ENCODE data around the gene TMEM255B.

TMEM255B gene

DNA sequence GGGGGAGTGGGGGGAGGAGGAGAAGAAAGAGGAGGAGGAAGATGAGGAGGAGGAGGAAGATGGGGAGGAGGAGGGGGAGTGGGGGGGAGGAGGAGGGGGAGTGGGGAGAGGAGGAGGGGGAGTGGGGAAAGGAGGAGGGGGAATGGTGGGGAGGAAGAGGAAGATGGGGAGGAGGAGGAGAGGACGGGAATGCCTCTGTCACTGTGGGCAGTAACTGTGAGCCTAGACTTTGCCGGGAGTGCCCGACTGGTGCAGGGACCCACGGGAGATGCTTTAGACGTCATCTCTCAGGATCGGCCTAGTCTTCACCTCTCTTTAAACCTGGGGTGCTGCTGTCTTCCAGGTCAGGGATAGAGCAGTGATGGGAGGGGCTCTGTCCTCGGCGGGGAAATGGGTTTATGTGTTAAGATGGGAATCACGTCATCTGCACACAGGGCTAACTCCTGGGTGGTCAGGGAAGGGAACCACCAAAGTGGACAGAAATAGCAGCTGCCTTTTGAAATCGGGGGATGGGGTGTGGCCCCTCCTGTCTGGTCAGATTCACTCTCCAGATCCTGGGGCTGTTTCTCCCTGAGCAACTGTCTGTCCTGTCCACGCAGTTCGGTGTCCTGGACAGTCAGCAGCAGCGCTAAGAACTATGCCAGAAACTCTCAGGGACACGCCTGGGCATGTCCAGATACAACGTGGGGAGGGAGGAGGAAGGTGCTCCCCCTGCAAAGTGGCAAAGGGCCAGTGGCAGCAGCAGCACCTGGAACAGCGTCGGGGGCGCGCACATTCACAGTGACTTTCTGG lies 77.9 kb downstream of the TMEM255B start:
- Mint-ChIP-seq H3K36me3 (ENCODE audit: low read depth) (no peaks in the 10 kb centered on the region), H3K27ac (peak overlapping the region; percentile 35 to 90 (median 88)), H3K27me3 (ENCODE audit: low read depth) (peaks cover 10% of the 10 kb centered on the region), H3K4me3 (no peak overlapping the region), H3K9me3 (no peaks in the 10 kb centered on the region), H3K4me1 (peaks cover 20% of the 10 kb centered on the region)
- TF ChIP-seq, protein P1, sequence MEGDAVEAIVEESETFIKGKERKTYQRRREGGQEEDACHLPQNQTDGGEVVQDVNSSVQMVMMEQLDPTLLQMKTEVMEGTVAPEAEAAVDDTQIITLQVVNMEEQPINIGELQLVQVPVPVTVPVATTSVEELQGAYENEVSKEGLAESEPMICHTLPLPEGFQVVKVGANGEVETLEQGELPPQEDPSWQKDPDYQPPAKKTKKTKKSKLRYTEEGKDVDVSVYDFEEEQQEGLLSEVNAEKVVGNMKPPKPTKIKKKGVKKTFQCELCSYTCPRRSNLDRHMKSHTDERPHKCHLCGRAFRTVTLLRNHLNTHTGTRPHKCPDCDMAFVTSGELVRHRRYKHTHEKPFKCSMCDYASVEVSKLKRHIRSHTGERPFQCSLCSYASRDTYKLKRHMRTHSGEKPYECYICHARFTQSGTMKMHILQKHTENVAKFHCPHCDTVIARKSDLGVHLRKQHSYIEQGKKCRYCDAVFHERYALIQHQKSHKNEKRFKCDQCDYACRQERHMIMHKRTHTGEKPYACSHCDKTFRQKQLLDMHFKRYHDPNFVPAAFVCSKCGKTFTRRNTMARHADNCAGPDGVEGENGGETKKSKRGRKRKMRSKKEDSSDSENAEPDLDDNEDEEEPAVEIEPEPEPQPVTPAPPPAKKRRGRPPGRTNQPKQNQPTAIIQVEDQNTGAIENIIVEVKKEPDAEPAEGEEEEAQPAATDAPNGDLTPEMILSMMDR (IDR thresholded peaks at IDR 0.05; ENCODE audit: unreplicated experiment in 3 of 3): no peak

DNA sequence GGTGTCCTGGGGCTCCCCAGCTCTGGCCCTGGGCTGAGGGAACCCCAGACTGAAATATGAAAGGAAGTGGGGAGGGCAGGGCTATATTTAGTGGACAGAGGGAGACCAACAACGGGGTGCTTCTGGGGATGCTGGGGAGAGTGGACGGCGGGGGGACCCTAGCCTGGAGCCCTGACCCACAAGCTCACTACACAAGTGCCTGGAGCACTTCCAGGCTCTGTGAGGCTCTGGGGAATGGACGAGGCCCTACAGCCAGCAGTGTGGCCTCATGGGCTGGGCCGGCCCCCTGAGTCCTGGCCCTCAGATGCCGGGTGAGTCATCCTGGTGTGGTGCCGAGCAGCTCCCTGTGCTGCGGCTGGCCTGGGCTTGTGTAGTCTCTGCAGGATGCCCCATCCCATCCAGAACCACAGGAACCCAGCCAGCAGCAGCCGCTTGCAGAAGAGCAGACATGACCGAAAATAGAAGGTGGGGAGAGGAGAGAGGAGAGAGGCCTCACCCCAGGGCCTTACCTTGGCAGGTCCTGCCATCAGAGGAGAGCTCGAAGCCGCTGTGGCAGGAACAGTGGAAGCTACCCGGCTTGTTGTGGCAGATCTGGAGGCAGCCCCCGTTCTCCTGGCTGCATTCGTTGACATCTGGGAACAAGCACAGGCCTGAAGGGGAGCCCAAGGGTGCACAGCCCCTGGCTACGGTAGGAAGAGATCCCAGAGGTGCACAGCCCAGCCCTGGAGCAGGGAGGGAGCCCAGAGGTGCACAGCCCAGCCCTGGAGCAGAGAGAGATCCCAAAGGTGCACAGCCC lies 78.7 kb downstream of the TMEM255B start:
- TF ChIP-seq, protein P1 (IDR thresholded peaks at IDR 0.05; ENCODE audit: unreplicated experiment in 3 of 3): no peak
- H3K9me3 Mint-ChIP-seq: no peaks in the 10 kb centered on the region
- no peaks in the 10 kb centered on the region for H3K36me3 Mint-ChIP-seq (ENCODE audit: low read depth)
- H3K4me1 Mint-ChIP-seq: peaks cover 23% of the 10 kb centered on the region
- peak overlapping the region in 2 of 3 experiments; percentile 88 to 90 for H3K27ac Mint-ChIP-seq
- H3K4me3 Mint-ChIP-seq: peak overlapping the region in 1 of 3 experiments; percentile 44
- H3K27me3 Mint-ChIP-seq (ENCODE audit: low read depth): peaks cover 10% of the 10 kb centered on the region

DNA sequence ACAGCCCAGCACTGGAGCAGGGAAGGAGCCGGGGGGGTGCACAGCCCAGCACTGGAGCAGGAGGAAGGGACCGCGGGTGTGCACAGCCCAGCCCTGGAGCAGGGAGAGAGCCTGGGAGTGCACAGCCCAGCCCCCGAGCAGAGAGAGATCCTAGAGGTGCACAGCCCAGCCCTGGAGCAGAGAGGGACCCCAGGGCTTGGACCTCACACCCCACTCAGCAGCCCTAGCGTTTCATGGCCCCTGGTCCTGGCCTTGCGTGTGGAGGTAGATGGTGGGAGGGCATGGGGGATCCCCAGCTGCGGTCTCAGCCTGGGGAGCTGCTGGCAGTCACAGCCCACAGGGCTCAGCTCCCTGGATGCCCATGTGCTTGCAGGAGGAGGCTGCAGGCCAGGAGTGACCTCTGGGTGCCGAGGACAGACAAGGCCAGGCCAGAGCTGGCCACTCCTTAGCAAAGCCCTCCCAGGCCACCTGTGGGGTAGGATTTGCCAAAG lies 79.7 kb downstream of the TMEM255B start:
- H3K4me1 Mint-ChIP-seq: peaks cover 23% of the 10 kb centered on the region
- H3K9me3 Mint-ChIP-seq: no peaks in the 10 kb centered on the region
- no peaks in the 10 kb centered on the region for H3K36me3 Mint-ChIP-seq (ENCODE audit: low read depth)
- peaks cover 10% of the 10 kb centered on the region for H3K27me3 Mint-ChIP-seq (ENCODE audit: low read depth)
- no peak overlapping the region for H3K27ac Mint-ChIP-seq
- H3K4me3 Mint-ChIP-seq: no peak overlapping the region
- TF ChIP-seq, protein P1 (IDR thresholded peaks at IDR 0.05; ENCODE audit: unreplicated experiment in 3 of 3): no peak

DNA sequence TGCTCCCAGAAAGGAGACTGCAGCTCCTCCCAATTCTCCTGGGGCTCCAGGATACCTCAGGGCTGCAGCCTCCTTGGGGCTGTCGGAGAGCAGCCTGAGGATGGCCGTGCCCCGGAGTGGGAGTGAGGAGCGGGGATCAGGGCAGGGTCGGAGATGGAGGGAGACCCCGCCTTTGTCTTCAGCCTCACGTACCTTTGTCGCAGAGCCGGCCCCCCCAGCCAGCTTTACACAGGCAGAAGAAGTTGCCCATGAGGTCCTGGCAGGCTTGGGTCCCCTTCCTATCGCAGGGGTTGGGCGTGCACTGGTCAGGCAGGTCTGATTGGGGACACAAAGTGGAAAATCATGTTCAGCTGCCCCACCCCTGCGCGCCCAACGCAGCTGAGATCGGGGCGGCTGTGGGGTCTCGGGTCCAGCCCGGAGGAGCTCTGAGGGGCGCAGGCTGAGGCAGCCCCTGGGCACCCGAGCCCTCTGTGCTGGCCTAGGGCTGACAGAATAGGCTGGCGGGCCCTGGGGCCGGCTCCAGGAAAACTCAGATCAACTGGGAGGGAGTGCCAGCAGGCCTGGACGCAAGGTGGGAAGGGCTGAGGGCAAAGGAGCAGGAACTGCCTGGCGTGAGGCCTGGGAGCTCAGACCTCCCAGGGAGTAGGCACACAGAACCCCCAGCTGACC lies 80.6 kb downstream of the TMEM255B start:
- no peaks in the 10 kb centered on the region for H3K9me3 Mint-ChIP-seq
- H3K27ac Mint-ChIP-seq: no peak overlapping the region
- H3K4me1 Mint-ChIP-seq: peaks cover 30% of the 10 kb centered on the region
- no peak overlapping the region for H3K4me3 Mint-ChIP-seq
- TF ChIP-seq, protein P1 (IDR thresholded peaks at IDR 0.05; ENCODE audit: unreplicated experiment in 3 of 3): no peak
- H3K36me3 Mint-ChIP-seq (ENCODE audit: low read depth): no peaks in the 10 kb centered on the region
- peaks cover 10% of the 10 kb centered on the region for H3K27me3 Mint-ChIP-seq (ENCODE audit: low read depth)

DNA sequence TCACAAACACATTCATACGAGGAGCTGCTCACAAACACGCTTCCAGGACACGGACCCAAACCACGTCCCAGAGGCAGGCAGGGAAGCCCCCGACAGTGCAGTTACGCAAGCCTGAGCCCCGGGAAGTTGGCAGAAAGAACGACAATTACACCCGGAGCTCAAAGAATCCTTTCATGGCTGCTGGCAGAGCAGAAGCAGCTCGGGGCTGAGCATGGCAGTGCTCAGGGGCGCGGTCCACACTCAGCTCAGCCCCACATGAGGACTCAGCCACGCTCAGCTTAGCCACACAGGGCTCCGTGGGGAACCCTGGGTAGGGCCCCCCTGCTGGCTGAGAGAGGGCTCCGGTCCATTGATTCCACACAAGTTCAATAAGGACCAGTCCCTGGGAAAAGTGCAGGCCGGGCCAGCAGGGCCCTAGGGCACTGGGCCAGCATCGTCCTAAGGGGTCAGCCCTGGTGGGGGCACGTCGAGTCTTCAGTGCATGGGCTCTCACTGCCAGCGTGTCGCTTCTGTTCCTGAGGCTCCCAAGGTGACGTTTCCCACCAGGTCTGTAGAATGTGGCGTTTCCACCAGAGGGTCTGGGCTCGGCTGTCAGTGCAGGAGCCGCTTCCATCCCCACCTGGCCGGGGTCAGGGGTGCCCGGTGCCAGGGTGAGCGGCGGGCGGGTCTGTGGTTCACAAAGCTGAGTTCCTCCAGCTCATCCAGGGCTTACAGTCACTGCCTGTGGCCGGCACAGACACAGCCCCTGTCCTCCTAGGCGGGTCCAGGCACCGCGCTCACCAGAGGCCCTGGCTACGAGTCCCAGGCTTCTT lies 81.7 kb downstream of the TMEM255B start:
- Mint-ChIP-seq H3K9me3 (no peaks in the 10 kb centered on the region), H3K27me3 (ENCODE audit: low read depth) (peaks cover 13% of the 10 kb centered on the region), H3K36me3 (ENCODE audit: low read depth) (no peaks in the 10 kb centered on the region), H3K4me3 (no peak overlapping the region), H3K27ac (no peak overlapping the region), H3K4me1 (peaks cover 32% of the 10 kb centered on the region)
- TF ChIP-seq, protein P1 (IDR thresholded peaks at IDR 0.05; ENCODE audit: unreplicated experiment in 3 of 3): no peak

Measured in nephron (organoid).